Activated naive CD4-positive, alpha-beta T cell treated with anti-CD3 and anti-CD28 coated beads for 36 hours (primary cell): ENCODE data around the gene HCN3. TPM values are rescaled to one million over a fixed set of nuclear protein-coding genes. Genes with fewer than 3 reads are reported as not detected.
"Not testable (repeated sequence)": the region's sequence is repeated elsewhere in the genome, so short reads cannot be mapped to it uniquely, and the experiment has no call there.

Source experiments
- CTCF ChIA-PET: fragments of 350-600 bp; sonication (Branson Sonifier 250); formaldehyde crosslinking; loops from one replicate; lab custom pipeline; 2021; ENCODE audit warnings: antibody characterized with exemption; lab: Charles Lee
- DNase-seq: peaks from one replicate; pipeline ENCODE4 v3.0.0-alpha.2; 2020
- H3K27ac Mint-ChIP-seq: one replicate; pipeline ENCODE4 v1.8.0; 2021; ENCODE audit warnings: mild to moderate bottlenecking, mixed read lengths
- H3K27me3 Mint-ChIP-seq: one replicate; pipeline ENCODE4 v1.8.0; 2021; ENCODE audit warnings: low read depth, mixed read lengths
- H3K36me3 Mint-ChIP-seq: one replicate; pipeline ENCODE4 v1.8.0; 2021; ENCODE audit warnings: low read depth, mixed read lengths
- H3K4me1 Mint-ChIP-seq: one replicate; pipeline ENCODE4 v1.8.0; 2021; ENCODE audit warnings: low read depth, mixed read lengths
- H3K4me3 Mint-ChIP-seq: one replicate; pipeline ENCODE4 v1.8.0; 2021; ENCODE audit warnings: mild to moderate bottlenecking, moderate library complexity, mixed read lengths
- H3K9me3 Mint-ChIP-seq: one replicate; pipeline ENCODE4 v1.8.0; 2021; ENCODE audit warnings: mixed read lengths
- intact Hi-C: fragments of 100-400 bp; cut with micrococcal nuclease; formaldehyde crosslinking; loops from one replicate; pipeline ENCODE4 v1.15.1; 2023
- total RNA-seq, 2 experiments: library from RNA; stranded (reverse); gene quantifications; one replicate each; pipeline ENCODE4 v1.2.3, GENCODE V29; 2021

HCN3 gene
- total RNA-seq, 2 experiments from 2014 or later: 0.79 to 1.6 TPM

DNA sequence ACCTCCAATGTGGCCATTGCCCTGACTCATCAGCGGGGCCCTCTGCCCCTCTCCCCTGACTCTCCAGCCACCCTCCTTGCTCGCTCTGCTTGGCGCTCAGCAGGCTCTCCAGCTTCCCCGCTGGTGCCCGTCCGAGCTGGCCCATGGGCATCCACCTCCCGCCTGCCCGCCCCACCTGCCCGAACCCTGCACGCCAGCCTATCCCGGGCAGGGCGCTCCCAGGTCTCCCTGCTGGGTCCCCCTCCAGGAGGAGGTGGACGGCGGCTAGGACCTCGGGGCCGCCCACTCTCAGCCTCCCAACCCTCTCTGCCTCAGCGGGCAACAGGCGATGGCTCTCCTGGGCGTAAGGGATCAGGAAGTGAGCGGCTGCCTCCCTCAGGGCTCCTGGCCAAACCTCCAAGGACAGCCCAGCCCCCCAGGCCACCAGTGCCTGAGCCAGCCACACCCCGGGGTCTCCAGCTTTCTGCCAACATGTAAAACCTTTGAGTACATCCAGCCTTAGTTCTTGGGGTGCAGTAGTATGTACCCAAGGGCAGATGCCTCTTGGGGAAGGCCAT, 10.8 kb downstream of the HCN3 start:
- CTCF ChIA-PET: interaction anchor here (1.3 kb wide), 1 partner anchor 9 kb away, joined by 3 read pairs; no protein-coding TSS in a partner anchor
- Mint-ChIP-seq H3K27me3 (no peaks in the 10 kb centered on the region), H3K9me3 (no peaks in the 10 kb centered on the region), H3K36me3 (no peaks in the 10 kb centered on the region), H3K4me1 (no peaks in the 10 kb centered on the region), H3K4me3 (no peak overlapping the region), H3K27ac (no peak overlapping the region)
- no peak for DNase-seq
- intact Hi-C loops: no loop called here

- H3K27ac Mint-ChIP-seq, H3K4me1 Mint-ChIP-seq, intact Hi-C loops, DNase-seq, H3K9me3 Mint-ChIP-seq, H3K4me3 Mint-ChIP-seq, CTCF ChIA-PET, H3K36me3 Mint-ChIP-seq: not testable (repeated sequence)
- peaks cover 14% of the 10 kb centered on the region for H3K27me3 Mint-ChIP-seq
Observed at GRCh38 chr1:155291006-155291405, 13.7 kb downstream of the HCN3 start.

DNA sequence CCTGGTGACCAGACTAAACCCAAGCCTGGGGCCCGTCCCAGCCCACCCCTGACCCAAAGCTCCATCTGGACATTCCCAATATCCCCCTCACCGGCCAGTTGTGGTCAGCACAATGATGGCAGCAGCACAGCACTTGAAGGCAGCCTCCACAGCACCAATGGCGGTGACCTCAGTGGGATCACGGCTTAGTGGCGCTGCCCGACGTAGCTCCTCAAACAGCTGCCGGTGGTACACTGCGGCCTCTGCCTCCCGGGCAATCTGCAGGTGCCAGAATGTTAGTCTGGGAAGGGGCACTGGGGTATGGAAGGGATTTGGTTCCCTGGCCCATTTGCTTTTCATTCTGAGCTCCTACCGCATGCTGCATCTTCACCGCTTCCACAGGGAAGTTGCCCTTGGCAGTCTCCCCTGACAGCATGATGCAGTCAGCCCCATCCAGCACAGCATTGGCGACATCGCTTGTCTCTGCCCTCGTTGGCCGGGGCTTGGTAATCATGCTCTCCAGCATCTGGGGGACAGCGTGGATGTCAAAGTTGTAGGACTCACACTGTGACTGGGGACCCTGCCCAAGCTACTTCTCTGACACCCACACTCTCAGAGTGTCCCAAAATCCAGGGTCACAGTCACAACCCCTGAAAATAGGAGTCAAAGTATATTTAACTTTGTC, 16.0 kb downstream of the HCN3 start:
- intact Hi-C loops: no loop called here
- CTCF ChIA-PET: no interaction called here
- no peak for DNase-seq
- H3K27ac Mint-ChIP-seq: no peak overlapping the region
- peaks cover 24% of the 10 kb centered on the region for H3K27me3 Mint-ChIP-seq
- H3K4me1 Mint-ChIP-seq: peaks cover 4% of the 10 kb centered on the region
- no peaks in the 10 kb centered on the region for H3K9me3 Mint-ChIP-seq
- no peak overlapping the region for H3K4me3 Mint-ChIP-seq
- H3K36me3 Mint-ChIP-seq: no peaks in the 10 kb centered on the region

GRCh38 chr1:155294520-155295182, 17.4 kb downstream of the HCN3 start:
- no peaks in the 10 kb centered on the region for H3K36me3 Mint-ChIP-seq
- CTCF ChIA-PET: no interaction called here
- H3K4me3 Mint-ChIP-seq: no peak overlapping the region
- no peaks in the 10 kb centered on the region for H3K9me3 Mint-ChIP-seq
- H3K27ac Mint-ChIP-seq: no peak overlapping the region
- peaks cover 4% of the 10 kb centered on the region for H3K4me1 Mint-ChIP-seq
- H3K27me3 Mint-ChIP-seq: peaks cover 24% of the 10 kb centered on the region
- DNase-seq: no peak
- intact Hi-C loops: no loop called here

GRCh38 chr1:155295183-155295941, 18.1 kb downstream of the HCN3 start:
- no peak overlapping the region for H3K27ac Mint-ChIP-seq
- no peaks in the 10 kb centered on the region for H3K36me3 Mint-ChIP-seq
- peaks cover 4% of the 10 kb centered on the region for H3K4me1 Mint-ChIP-seq
- intact Hi-C loops: no loop called here
- DNase-seq: no peak
- peaks cover 24% of the 10 kb centered on the region for H3K27me3 Mint-ChIP-seq
- H3K4me3 Mint-ChIP-seq: no peak overlapping the region
- no peaks in the 10 kb centered on the region for H3K9me3 Mint-ChIP-seq
- CTCF ChIA-PET: no interaction called here

GRCh38 chr1:155295942-155296267, 18.6 kb downstream of the HCN3 start:
- H3K9me3 Mint-ChIP-seq: no peaks in the 10 kb centered on the region
- CTCF ChIA-PET: interaction anchor here (0.8 kb wide), 1 partner anchor 17 kb away, joined by 3 read pairs; no protein-coding TSS in a partner anchor

DNA sequence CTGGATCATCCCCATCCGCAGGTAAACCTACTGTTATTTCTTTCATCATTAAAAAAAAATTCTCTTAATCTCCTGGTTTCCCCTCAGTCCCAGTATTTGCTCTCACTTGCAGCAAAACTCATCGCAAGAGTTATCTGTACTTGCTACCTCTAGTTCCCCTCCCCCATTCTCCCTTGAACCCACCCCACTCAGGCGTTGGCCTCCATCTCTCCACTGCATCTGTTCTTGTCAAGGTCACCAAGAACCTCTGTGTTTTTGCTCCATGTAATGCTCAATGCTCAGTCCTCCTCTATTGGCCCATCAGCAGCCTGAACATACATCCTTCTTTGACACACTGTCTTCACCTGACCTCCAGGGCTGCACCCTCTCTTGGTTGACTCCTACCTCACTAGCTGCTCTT, 19.4 kb downstream of the HCN3 start:
- Mint-ChIP-seq H3K4me3 (no peak overlapping the region), H3K36me3 (no peaks in the 10 kb centered on the region), H3K4me1 (peaks cover 4% of the 10 kb centered on the region), H3K27ac (no peak overlapping the region), H3K9me3 (no peaks in the 10 kb centered on the region), H3K27me3 (peaks cover 24% of the 10 kb centered on the region)
- CTCF ChIA-PET: interaction anchor here (0.8 to 2.1 kb wide), 2 partner anchors 17 to 46 kb away, joined by 3 to 7 read pairs; no protein-coding TSS in a partner anchor
- intact Hi-C loops: no loop called here
- no peak for DNase-seq

More at GRCh38 chr1:155295942-155296267, 18.6 kb downstream of the HCN3 start:
- Mint-ChIP-seq H3K27me3 (peaks cover 24% of the 10 kb centered on the region), H3K36me3 (no peaks in the 10 kb centered on the region), H3K27ac (no peak overlapping the region), H3K4me3 (no peak overlapping the region), H3K4me1 (peaks cover 4% of the 10 kb centered on the region)
- intact Hi-C loops: no loop called here
- no peak for DNase-seq

- no peaks in the 10 kb centered on the region for H3K9me3 Mint-ChIP-seq
- intact Hi-C loops: no loop called here
- H3K27me3 Mint-ChIP-seq: peaks cover 24% of the 10 kb centered on the region
- no peak for DNase-seq
- H3K4me1 Mint-ChIP-seq: peaks cover 4% of the 10 kb centered on the region
- no peaks in the 10 kb centered on the region for H3K36me3 Mint-ChIP-seq
- CTCF ChIA-PET: interaction anchor here (0.9 to 2.1 kb wide), 2 partner anchors 47 to 63 kb away, joined by 3 to 7 read pairs; no protein-coding TSS in a partner anchor
- H3K4me3 Mint-ChIP-seq: no peak overlapping the region
- no peak overlapping the region for H3K27ac Mint-ChIP-seq
Observed at GRCh38 chr1:155297384-155297783, 20.1 kb downstream of the HCN3 start.

DNA sequence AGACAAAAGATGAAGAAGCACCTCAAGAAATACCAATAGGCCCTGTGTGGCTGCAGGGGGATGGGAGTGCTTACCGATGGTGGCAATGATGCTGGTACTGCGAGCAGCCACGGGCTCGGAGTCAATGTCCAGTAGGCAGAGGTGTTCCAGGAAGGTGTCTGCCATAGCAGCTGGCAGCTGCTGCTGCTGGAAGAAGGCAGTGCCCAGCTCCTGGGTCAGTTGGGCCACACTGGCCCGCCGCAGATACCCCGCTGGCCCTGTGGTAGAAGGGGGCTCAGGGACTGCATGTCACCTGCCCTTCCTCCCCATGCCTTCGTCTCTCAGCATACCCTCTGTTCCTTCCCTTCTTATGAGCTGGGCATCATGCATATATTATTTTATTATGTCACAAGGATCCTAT, 22.8 kb downstream of the HCN3 start:
- DNase-seq: no peak
- Mint-ChIP-seq H3K4me3 (no peak overlapping the region), H3K27me3 (peaks cover 17% of the 10 kb centered on the region), H3K36me3 (no peaks in the 10 kb centered on the region), H3K9me3 (no peaks in the 10 kb centered on the region), H3K27ac (no peak overlapping the region), H3K4me1 (no peaks in the 10 kb centered on the region)
- CTCF ChIA-PET: interaction anchor here (2.9 kb wide), 1 partner anchor 49 kb away, joined by 10 read pairs; no protein-coding TSS in a partner anchor
- intact Hi-C loops: no loop called here

DNA sequence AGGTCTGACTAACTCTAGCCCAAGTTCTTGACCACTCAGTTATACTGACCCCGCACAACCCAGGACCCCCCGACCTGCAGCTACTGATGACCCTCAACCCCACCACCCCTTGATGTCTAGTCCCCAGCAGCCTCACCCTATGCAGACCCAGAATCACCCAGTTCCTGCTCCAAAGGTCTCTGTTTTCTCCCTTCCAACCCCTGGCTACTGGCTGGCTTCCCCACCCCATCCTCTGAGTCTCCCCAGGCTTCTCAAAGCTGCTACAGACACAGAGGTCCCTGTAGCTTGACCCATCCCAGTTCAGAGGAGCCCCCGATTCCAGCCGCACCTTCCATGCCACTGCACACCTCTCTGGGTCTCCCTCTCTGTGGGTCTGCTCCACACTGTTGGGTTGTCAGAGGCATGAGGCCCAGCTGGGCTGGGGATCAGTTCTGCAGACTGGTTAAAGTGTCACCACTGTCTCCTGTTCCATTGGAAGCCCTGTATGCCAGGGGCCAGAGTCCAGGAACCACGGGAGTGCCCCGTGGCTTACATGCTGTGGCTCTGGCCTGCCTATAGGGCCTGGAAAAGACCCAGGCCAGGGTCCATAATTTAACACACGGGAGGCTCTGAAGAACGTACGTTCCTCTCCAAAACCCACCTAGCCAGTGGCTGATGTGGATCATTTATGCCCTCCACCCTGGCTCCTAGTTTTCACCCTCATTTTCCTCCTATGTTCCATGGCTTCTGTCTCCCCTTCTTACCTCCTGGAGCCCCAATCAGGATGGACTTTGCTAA, 23.5 kb downstream of the HCN3 start:
- intact Hi-C loops: no loop called here
- CTCF ChIA-PET: interaction anchor here (2.9 kb wide), 1 partner anchor 50 kb away, joined by 10 read pairs; no protein-coding TSS in a partner anchor
- H3K27me3 Mint-ChIP-seq: peaks cover 13% of the 10 kb centered on the region
- H3K27ac Mint-ChIP-seq: no peak overlapping the region
- no peaks in the 10 kb centered on the region for H3K4me1 Mint-ChIP-seq
- no peak overlapping the region for H3K4me3 Mint-ChIP-seq
- H3K9me3 Mint-ChIP-seq: no peaks in the 10 kb centered on the region
- no peak for DNase-seq
- no peaks in the 10 kb centered on the region for H3K36me3 Mint-ChIP-seq

GRCh38 chr1:155301342-155301841, 24.1 kb downstream of the HCN3 start, which contains the start of gene PKLR:
PKLR (minus strand) TSS chr1:155301438; CDS start chr1:155301395, 43 bp downstream.
- Mint-ChIP-seq H3K4me1 (no peaks in the 10 kb centered on the region), H3K27ac (no peak within 1 kb of the TSS), H3K4me3 (no peak within 1 kb of the TSS), H3K27me3 (peaks cover 8% of the 10 kb centered on the region), H3K36me3 (no peaks in the 10 kb centered on the region), H3K9me3 (no peaks in the 10 kb centered on the region)
- no peak for DNase-seq
- intact Hi-C loops: no loop called here
- CTCF ChIA-PET: interaction anchor here (2.9 kb wide), 1 partner anchor 51 kb away, joined by 10 read pairs; no protein-coding TSS in a partner anchor
